Lower leg skin (tissue), 3 donors: ENCODE measurements around the gene LRGUK.

ENCODE experiments used
- CTCF ChIP-seq, 3 donors: fragments of 450-650 bp; IDR thresholded peaks; one replicate each; pipeline ENCODE4 v1.5.1; 2016; ENCODE audit warnings: antibody characterized with exemption in 3 of 3, mild to moderate bottlenecking in 3 of 3, moderate library complexity in 2 of 3
- POLR2A ChIP-seq, 2 donors: fragments of 450-650 bp; IDR thresholded peaks; one replicate each; pipeline ENCODE4 v1.6.1; 2016 to 2017; ENCODE audit warnings: antibody characterized with exemption in 2 of 2, mild to moderate bottlenecking in 1 of 2, moderate library complexity in 1 of 2

- TF ChIP-seq CTCF (IDR thresholded peaks at IDR 0.05), result no peak
- TF ChIP-seq POLR2A (IDR thresholded peaks at IDR 0.05), result no peak
Measured at GRCh38 chr7:134104166-134104565, 23.0 kb upstream of the LRGUK start.
